Measurements from ENCODE around the gene TTBK1. TPM values are rescaled to one million over a fixed set of nuclear protein-coding genes. Genes with fewer than 3 reads are reported as not detected.
A peak's percentile ranks its signal among the peaks of the same experiment; 100 is the strongest.

The TTBK1 gene
- total and polyA plus RNA-seq, 2 donors (not counting 1 experiment from before 2014, with no cell fraction given) = under 0.01 TPM; not detected in 1

DNA sequence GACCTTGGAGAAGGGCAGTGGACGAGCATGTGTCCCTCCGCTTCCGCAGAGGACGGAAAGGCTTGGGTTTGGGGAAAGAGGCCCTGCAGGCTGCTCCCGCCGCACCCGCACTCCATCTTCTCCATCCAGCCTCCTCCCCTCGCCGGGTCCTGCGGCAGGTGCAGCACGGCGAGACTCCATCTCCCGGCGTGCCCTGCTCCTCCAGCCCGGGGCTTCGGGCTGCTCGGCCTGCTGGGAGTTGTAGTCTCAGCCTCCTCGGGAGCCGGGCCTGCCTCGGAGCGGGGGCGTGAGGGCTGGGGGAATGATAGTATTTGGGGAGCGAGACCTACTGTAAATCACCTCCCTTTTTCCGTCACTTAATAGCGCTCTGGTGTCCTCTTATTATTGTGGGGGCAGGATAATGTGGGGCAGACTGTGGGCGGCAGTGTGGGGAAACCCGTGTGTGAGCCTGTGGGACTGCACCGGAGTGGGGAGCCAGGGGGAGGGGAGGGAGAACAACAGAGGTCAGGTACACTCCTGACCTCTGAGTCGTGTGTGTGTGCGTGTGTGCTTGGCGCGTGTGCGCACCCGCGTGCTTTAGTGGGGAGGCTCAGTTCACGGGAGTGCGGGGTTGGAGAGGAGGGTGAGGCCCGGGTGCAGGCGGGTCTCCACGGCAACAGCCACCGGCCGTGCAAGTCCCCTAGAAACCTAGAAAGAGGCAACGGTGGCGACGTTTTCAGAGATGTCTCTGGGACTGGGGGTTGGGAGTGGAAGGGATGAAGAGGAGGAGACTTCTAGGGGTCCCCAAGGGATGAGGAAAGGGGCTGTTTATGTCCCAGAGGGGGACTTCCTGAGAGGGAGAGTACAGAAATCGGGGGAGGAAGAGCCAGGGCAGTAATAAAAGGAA, 4.1 kb downstream of the TTBK1 start:
- H3K79me2 ChIP-seq (ENCODE audit: control insufficient read depth, insufficient read depth, low read length) = no peaks in the 10 kb centered on the region
- no peak overlapping the region for H3K27ac ChIP-seq (ENCODE audit: insufficient read depth, low read length)
- no peaks in the 10 kb centered on the region for H4K20me1 ChIP-seq (ENCODE audit: control insufficient read depth, extremely low read depth, insufficient read depth, low read length)
- no peaks in the 10 kb centered on the region for H3K36me3 ChIP-seq (ENCODE audit: control insufficient read depth, insufficient read depth, low read length)
- H2AFZ ChIP-seq (ENCODE audit: low read length) = peak overlapping the region; percentile 70
- TF ChIP-seq EZH2 (IDR thresholded peaks at IDR 0.05; ENCODE audit: low read length, missing control alignments) = no peak
- TF ChIP-seq, protein P1, sequence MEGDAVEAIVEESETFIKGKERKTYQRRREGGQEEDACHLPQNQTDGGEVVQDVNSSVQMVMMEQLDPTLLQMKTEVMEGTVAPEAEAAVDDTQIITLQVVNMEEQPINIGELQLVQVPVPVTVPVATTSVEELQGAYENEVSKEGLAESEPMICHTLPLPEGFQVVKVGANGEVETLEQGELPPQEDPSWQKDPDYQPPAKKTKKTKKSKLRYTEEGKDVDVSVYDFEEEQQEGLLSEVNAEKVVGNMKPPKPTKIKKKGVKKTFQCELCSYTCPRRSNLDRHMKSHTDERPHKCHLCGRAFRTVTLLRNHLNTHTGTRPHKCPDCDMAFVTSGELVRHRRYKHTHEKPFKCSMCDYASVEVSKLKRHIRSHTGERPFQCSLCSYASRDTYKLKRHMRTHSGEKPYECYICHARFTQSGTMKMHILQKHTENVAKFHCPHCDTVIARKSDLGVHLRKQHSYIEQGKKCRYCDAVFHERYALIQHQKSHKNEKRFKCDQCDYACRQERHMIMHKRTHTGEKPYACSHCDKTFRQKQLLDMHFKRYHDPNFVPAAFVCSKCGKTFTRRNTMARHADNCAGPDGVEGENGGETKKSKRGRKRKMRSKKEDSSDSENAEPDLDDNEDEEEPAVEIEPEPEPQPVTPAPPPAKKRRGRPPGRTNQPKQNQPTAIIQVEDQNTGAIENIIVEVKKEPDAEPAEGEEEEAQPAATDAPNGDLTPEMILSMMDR (conservative IDR thresholded peaks at IDR 0.05 in 1 of 2, IDR thresholded peaks at IDR 0.05 in 1 of 2; ENCODE audit: low read depth in 1 of 2, low read length in 2 of 2) = no peak
- peak overlapping the region; percentile 21 to 53 (median 31) for H3K4me3 ChIP-seq (replicated peaks in 1 of 4; ENCODE audit: control extremely low read depth in 1 of 4, insufficient read depth in 1 of 4, low read depth in 3 of 4, low read length in 4 of 4)
- no peaks in the 10 kb centered on the region for H3K4me1 ChIP-seq (ENCODE audit: control insufficient read depth, extremely low read depth, insufficient read depth, low read length)
- H3K9me3 ChIP-seq (ENCODE audit: control insufficient read depth, insufficient read depth, low read depth, low read length) = no peaks in the 10 kb centered on the region
- H3K9ac ChIP-seq (ENCODE audit: insufficient read depth, low read length) = no peak overlapping the region
- DNase-seq (ENCODE audit: low read depth in 2 of 2) = peak; percentile 32 to 37
- H3K4me2 ChIP-seq (ENCODE audit: extremely low read depth, insufficient read depth, low read length) = peak overlapping the region; percentile 81
- H3K27me3 ChIP-seq (ENCODE audit: control insufficient read depth, insufficient read depth, low read length) = peaks cover 60% of the 10 kb centered on the region

DNA sequence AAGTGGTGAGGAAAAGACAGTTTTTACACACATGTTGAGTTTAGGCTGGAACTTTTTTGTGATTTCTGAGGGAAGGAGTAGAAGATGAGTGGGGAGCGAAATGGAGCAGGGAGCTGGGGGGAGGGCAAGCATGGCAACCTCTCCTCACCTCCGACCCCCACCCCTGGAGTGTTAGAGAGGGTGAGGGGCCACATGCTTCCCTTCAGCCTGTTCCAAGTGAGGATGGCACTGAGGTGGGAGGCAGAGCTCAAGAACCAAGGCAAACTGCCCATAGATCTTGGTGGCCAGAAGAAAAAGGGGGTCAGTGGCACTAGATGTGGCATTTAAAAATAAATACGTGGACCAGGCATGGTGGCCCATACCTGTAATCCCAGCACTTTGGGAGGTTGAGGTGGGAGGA, 4.8 kb downstream of the TTBK1 start:
- H3K9me3 ChIP-seq (ENCODE audit: control insufficient read depth, insufficient read depth, low read depth, low read length) = no peaks in the 10 kb centered on the region
- peaks cover 55% of the 10 kb centered on the region for H3K27me3 ChIP-seq (ENCODE audit: control insufficient read depth, insufficient read depth, low read length)
- no peak for DNase-seq (ENCODE audit: low read depth in 2 of 2)
- H3K9ac ChIP-seq (ENCODE audit: insufficient read depth, low read length) = no peak overlapping the region
- no peak overlapping the region for H3K4me2 ChIP-seq (ENCODE audit: extremely low read depth, insufficient read depth, low read length)
- H4K20me1 ChIP-seq (ENCODE audit: control insufficient read depth, extremely low read depth, insufficient read depth, low read length) = no peaks in the 10 kb centered on the region
- no peak overlapping the region for H2AFZ ChIP-seq (ENCODE audit: low read length)
- H3K4me3 ChIP-seq (replicated peaks in 1 of 4; ENCODE audit: control extremely low read depth in 1 of 4, insufficient read depth in 1 of 4, low read depth in 3 of 4, low read length in 4 of 4) = no peak overlapping the region
- no peaks in the 10 kb centered on the region for H3K4me1 ChIP-seq (ENCODE audit: control insufficient read depth, extremely low read depth, insufficient read depth, low read length)
- no peaks in the 10 kb centered on the region for H3K79me2 ChIP-seq (ENCODE audit: control insufficient read depth, insufficient read depth, low read length)
- TF ChIP-seq, protein P1 (conservative IDR thresholded peaks at IDR 0.05 in 1 of 2, IDR thresholded peaks at IDR 0.05 in 1 of 2; ENCODE audit: low read depth in 1 of 2, low read length in 2 of 2) = no peak
- no peak for TF ChIP-seq EZH2 (IDR thresholded peaks at IDR 0.05; ENCODE audit: low read length, missing control alignments)
- no peak overlapping the region for H3K27ac ChIP-seq (ENCODE audit: insufficient read depth, low read length)
- no peaks in the 10 kb centered on the region for H3K36me3 ChIP-seq (ENCODE audit: control insufficient read depth, insufficient read depth, low read length)

DNA sequence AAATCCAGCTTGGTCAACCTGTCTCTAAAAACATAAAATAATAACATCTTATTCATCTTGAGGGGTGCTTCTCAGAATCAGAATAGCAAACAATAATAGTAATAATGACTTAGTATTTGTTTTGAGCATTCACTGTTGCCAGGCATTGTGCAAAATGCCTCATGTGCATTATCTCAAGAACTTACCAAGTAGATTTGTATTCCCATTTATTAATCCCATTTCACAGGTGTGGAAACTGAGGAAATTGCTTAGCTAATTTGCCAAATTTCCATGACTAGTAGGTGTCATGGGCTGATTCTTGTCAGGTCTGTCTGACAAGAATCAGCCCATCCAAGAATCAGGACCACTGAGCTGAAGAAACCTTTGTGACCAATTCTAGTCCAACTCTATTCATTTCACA, 5.5 kb downstream of the TTBK1 start:
- Histone ChIP-seq H3K27ac (ENCODE audit: insufficient read depth, low read length) (no peak overlapping the region), H3K9me3 (ENCODE audit: control insufficient read depth, insufficient read depth, low read depth, low read length) (no peaks in the 10 kb centered on the region), H3K27me3 (ENCODE audit: control insufficient read depth, insufficient read depth, low read length) (peaks cover 50% of the 10 kb centered on the region), H3K4me3 (replicated peaks in 1 of 4; ENCODE audit: control extremely low read depth in 1 of 4, insufficient read depth in 1 of 4, low read depth in 3 of 4, low read length in 4 of 4) (no peak overlapping the region), H3K4me2 (ENCODE audit: extremely low read depth, insufficient read depth, low read length) (no peak overlapping the region), H3K79me2 (ENCODE audit: control insufficient read depth, insufficient read depth, low read length) (no peaks in the 10 kb centered on the region), H4K20me1 (ENCODE audit: control insufficient read depth, extremely low read depth, insufficient read depth, low read length) (no peaks in the 10 kb centered on the region), H2AFZ (ENCODE audit: low read length) (no peak overlapping the region), H3K4me1 (ENCODE audit: control insufficient read depth, extremely low read depth, insufficient read depth, low read length) (no peaks in the 10 kb centered on the region), H3K9ac (ENCODE audit: insufficient read depth, low read length) (no peak overlapping the region), H3K36me3 (ENCODE audit: control insufficient read depth, insufficient read depth, low read length) (no peaks in the 10 kb centered on the region)
- no peak for TF ChIP-seq EZH2 (IDR thresholded peaks at IDR 0.05; ENCODE audit: low read length, missing control alignments)
- TF ChIP-seq, protein P1 (conservative IDR thresholded peaks at IDR 0.05 in 1 of 2, IDR thresholded peaks at IDR 0.05 in 1 of 2; ENCODE audit: low read depth in 1 of 2, low read length in 2 of 2) = no peak
- DNase-seq (ENCODE audit: low read depth in 2 of 2) = no peak

Data from fibroblast of lung (primary cell).